ENCODE data around the gene PPIF. TPM values are rescaled to one million over a fixed set of nuclear protein-coding genes. Genes with fewer than 3 reads are reported as not detected.

PPIF gene
- total and polyA plus RNA-seq, 2 donors (not counting 3 experiments of a cell fraction or from before 2014, with no cell fraction given): 50.7 to 51.2 TPM

DNA sequence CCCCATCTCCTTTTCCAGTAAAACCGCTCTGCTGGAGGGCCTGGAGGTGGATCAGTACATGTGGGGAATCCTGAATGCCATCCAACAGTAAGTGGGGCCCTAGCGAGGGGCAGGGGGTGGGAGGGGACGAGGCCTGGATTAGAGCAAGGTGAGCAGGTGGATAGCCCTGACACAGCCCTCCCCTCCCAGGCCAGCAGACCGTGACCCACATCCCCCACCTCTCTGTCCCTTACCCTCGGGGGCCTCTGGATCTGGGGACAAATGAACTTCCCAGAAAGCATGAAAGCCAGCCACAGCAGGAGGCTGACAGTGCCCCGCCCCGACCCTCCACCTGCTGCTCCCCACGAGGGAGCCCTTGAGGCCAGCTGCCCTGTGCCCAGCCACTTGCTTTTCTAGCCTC lies 41.8 kb upstream of the PPIF start:
- Histone ChIP-seq H3K27me3 (ENCODE audit: control insufficient read depth in 2 of 2, insufficient read depth in 2 of 2, low read length in 2 of 2) (no peaks in the 10 kb centered on the region), H3K36me3 (ENCODE audit: control insufficient read depth in 2 of 2, extremely low read depth in 1 of 2, insufficient read depth in 2 of 2, low read length in 2 of 2) (peaks cover 7 to 87% of the 10 kb centered on the region in 2 experiments), H3K9me1 (replicated peaks; ENCODE audit: control insufficient read depth, extremely low read depth, insufficient read depth, low read length) (no peaks in the 10 kb centered on the region), H3K4me3 (replicated peaks in 1 of 3; ENCODE audit: insufficient read depth in 1 of 3, low read depth in 1 of 3, low read length in 3 of 3) (no peak overlapping the region), H3K79me2 (ENCODE audit: control insufficient read depth, insufficient read depth, low read length) (no peaks in the 10 kb centered on the region), H4K20me1 (replicated peaks; ENCODE audit: control insufficient read depth, extremely low read depth, insufficient read depth, low read length) (no peaks in the 10 kb centered on the region), H3K4me1 (ENCODE audit: control insufficient read depth, extremely low read depth, insufficient read depth, low read length) (no peaks in the 10 kb centered on the region), H3K9me3 (replicated peaks; ENCODE audit: control insufficient read depth, insufficient read depth, low read length) (no peaks in the 10 kb centered on the region), H3K9ac (replicated peaks; ENCODE audit: extremely low read depth, insufficient read depth, low read length) (no peak overlapping the region), H3K4me2 (ENCODE audit: insufficient read depth, low read length) (no peak overlapping the region), H3K27ac (ENCODE audit: insufficient read depth, low read depth, low read length) (no peak overlapping the region), H2AFZ (ENCODE audit: low read depth, low read length) (no peak overlapping the region)
- ChIA-PET CTCF (no interaction called here), POLR2A (no interaction called here)
- no peak for DNase-seq (ENCODE audit: low read depth, low spot score)
- BruUV-seq (replicated peaks): no TSS peak
- FAIRE-seq: no peak
- TF ChIP-seq MYC (IDR thresholded peaks at IDR 0.05; ENCODE audit: low read depth, low read length) (no peak), EZH2 (IDR thresholded peaks at IDR 0.05; ENCODE audit: borderline replicate concordance, low read depth, low read length, severe bottlenecking) (no peak), FOS (IDR thresholded peaks at IDR 0.05; ENCODE audit: borderline replicate concordance, insufficient read depth, low read length) (no peak), POLR2A (IDR thresholded peaks at IDR 0.05; ENCODE audit: low read depth, low read length) (no peak), JUN (IDR thresholded peaks at IDR 0.05; ENCODE audit: borderline replicate concordance, insufficient read depth, insufficient read length, low read depth) (no peak), POLR2AphosphoS5 (IDR thresholded peaks at IDR 0.05; ENCODE audit: insufficient read depth, low read depth, low read length) (no peak), GATA2 (IDR thresholded peaks at IDR 0.05; ENCODE audit: insufficient read depth, insufficient read length, low read depth, low read length) (no peak)
- TF ChIP-seq, protein P1, sequence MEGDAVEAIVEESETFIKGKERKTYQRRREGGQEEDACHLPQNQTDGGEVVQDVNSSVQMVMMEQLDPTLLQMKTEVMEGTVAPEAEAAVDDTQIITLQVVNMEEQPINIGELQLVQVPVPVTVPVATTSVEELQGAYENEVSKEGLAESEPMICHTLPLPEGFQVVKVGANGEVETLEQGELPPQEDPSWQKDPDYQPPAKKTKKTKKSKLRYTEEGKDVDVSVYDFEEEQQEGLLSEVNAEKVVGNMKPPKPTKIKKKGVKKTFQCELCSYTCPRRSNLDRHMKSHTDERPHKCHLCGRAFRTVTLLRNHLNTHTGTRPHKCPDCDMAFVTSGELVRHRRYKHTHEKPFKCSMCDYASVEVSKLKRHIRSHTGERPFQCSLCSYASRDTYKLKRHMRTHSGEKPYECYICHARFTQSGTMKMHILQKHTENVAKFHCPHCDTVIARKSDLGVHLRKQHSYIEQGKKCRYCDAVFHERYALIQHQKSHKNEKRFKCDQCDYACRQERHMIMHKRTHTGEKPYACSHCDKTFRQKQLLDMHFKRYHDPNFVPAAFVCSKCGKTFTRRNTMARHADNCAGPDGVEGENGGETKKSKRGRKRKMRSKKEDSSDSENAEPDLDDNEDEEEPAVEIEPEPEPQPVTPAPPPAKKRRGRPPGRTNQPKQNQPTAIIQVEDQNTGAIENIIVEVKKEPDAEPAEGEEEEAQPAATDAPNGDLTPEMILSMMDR (IDR thresholded peaks at IDR 0.05; ENCODE audit: extremely low read depth in 1 of 2, insufficient read depth in 1 of 2, low read depth in 1 of 2, low read length in 2 of 2): no peak
- TF ChIP-seq, protein P2, sequence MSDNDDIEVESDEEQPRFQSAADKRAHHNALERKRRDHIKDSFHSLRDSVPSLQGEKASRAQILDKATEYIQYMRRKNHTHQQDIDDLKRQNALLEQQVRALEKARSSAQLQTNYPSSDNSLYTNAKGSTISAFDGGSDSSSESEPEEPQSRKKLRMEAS (IDR thresholded peaks at IDR 0.05; ENCODE audit: insufficient read depth, insufficient read length): no peak
- intact Hi-C loops (cut with micrococcal nuclease): no loop called here
- dilution Hi-C loops (cut with MboI; ENCODE audit: extremely low pct_ligation_motif_present, low sequenced_read_pairs): no loop called here
